Effector memory CD8-positive, alpha-beta T cell (primary cell): ENCODE results near the gene CAMSAP3.

ENCODE experiments used
- ATAC-seq: fragments of 150-1000 bp; cut with Tn5 transposase; replicated peaks from 2 replicates; pipeline ENCODE4 v1.10.0; 2021; ENCODE audit warnings: mild to moderate bottlenecking, moderate library complexity
- DNase-seq, 3 experiments: peaks; one replicate each; pipeline ENCODE4 v3.0.0; 2021
- H3K27ac Mint-ChIP-seq, 2 donors: one replicate each; pipeline ENCODE4 v1.8.0; 2022; ENCODE audit warnings: mild to moderate bottlenecking in 2 of 2, mixed read lengths in 2 of 2, moderate library complexity in 2 of 2
- H3K27me3 Mint-ChIP-seq, 2 donors: one replicate each; pipeline ENCODE4 v1.8.0; 2022; ENCODE audit warnings: mixed read lengths in 2 of 2
- H3K36me3 Mint-ChIP-seq: one replicate; pipeline ENCODE4 v1.8.0; 2022; ENCODE audit warnings: mild to moderate bottlenecking, moderate library complexity, mixed read lengths; ENCODE audit not compliant: insufficient read depth
- H3K4me1 Mint-ChIP-seq, 2 donors: one replicate each; pipeline ENCODE4 v1.8.0; 2022; ENCODE audit warnings: low read depth in 2 of 2, mixed read lengths in 2 of 2
- H3K4me3 Mint-ChIP-seq, 2 donors: one replicate each; pipeline ENCODE4 v1.8.0; 2022; ENCODE audit warnings: mild to moderate bottlenecking in 2 of 2, mixed read lengths in 2 of 2, moderate library complexity in 2 of 2
- H3K9me3 Mint-ChIP-seq, 2 donors: one replicate each; pipeline ENCODE4 v1.8.0; 2022; ENCODE audit warnings: mixed read lengths in 2 of 2

CAMSAP3 gene

GRCh38 chr19:7596211-7596937, 711 bp downstream of the CAMSAP3 start:
- Mint-ChIP-seq H3K9me3 (no peaks in the 10 kb centered on the region), H3K4me1 (peaks cover 4 to 5% of the 10 kb centered on the region in 2 donors), H3K27me3 (peaks cover 54 to 63% of the 10 kb centered on the region in 2 donors), H3K27ac (no peak overlapping the region), H3K4me3 (peak overlapping the region; percentile 73 to 78), H3K36me3 (peaks cover 3% of the 10 kb centered on the region)
- no peak for DNase-seq
- peak; percentile 29 for ATAC-seq

- Mint-ChIP-seq H3K4me3 (no peak overlapping the region), H3K9me3 (no peaks in the 10 kb centered on the region), H3K36me3 (peaks cover 3% of the 10 kb centered on the region), H3K27ac (no peak overlapping the region), H3K4me1 (peaks cover 4 to 5% of the 10 kb centered on the region in 2 donors), H3K27me3 (peaks cover 59 to 69% of the 10 kb centered on the region in 2 donors)
- no peak for ATAC-seq
- no peak for DNase-seq
Measured at GRCh38 chr19:7597689-7598088, 2.0 kb downstream of the CAMSAP3 start.

- Mint-ChIP-seq H3K27ac (no peak overlapping the region), H3K4me1 (peaks cover 4 to 5% of the 10 kb centered on the region in 2 donors), H3K9me3 (no peaks in the 10 kb centered on the region), H3K4me3 (no peak overlapping the region), H3K36me3 (peaks cover 3% of the 10 kb centered on the region), H3K27me3 (peaks cover 56 to 67% of the 10 kb centered on the region in 2 donors)
- no peak for DNase-seq
- ATAC-seq = no peak
Measured at GRCh38 chr19:7598180-7598579, 2.5 kb downstream of the CAMSAP3 start.

GRCh38 chr19:7600721-7601120, 5.1 kb downstream of the CAMSAP3 start:
- Mint-ChIP-seq H3K27ac (no peak overlapping the region), H3K9me3 (peaks cover 0 to under 1% of the 10 kb centered on the region in 2 donors), H3K36me3 (peaks cover 3% of the 10 kb centered on the region), H3K27me3 (peaks cover 54 to 64% of the 10 kb centered on the region in 2 donors), H3K4me1 (peaks cover 0 to 7% of the 10 kb centered on the region in 2 donors), H3K4me3 (no peak overlapping the region)
- ATAC-seq (no peak), DNase-seq (no peak)

GRCh38 chr19:7602240-7602934, 6.7 kb downstream of the CAMSAP3 start:
- H3K27ac Mint-ChIP-seq = no peak overlapping the region
- ATAC-seq = no peak
- peaks cover 0 to 1% of the 10 kb centered on the region in 2 donors for H3K9me3 Mint-ChIP-seq
- peaks cover 0 to 3% of the 10 kb centered on the region in 2 donors for H3K4me1 Mint-ChIP-seq
- no peak overlapping the region for H3K4me3 Mint-ChIP-seq
- no peak for DNase-seq
- H3K27me3 Mint-ChIP-seq = peaks cover 49 to 65% of the 10 kb centered on the region in 2 donors
- peaks cover 3% of the 10 kb centered on the region for H3K36me3 Mint-ChIP-seq

GRCh38 chr19:7602935-7603497, 7.4 kb downstream of the CAMSAP3 start:
- Mint-ChIP-seq H3K27me3 (peaks cover 42 to 59% of the 10 kb centered on the region in 2 donors), H3K27ac (no peak overlapping the region), H3K4me3 (no peak overlapping the region), H3K36me3 (peaks cover 1% of the 10 kb centered on the region), H3K9me3 (peaks cover 0 to 1% of the 10 kb centered on the region in 2 donors), H3K4me1 (peaks cover 0 to 3% of the 10 kb centered on the region in 2 donors)
- DNase-seq (no peak), ATAC-seq (no peak)

- Mint-ChIP-seq H3K4me3 (no peak overlapping the region), H3K9me3 (peaks cover 0 to 1% of the 10 kb centered on the region in 2 donors), H3K27me3 (peaks cover 33 to 50% of the 10 kb centered on the region in 2 donors), H3K36me3 (no peaks in the 10 kb centered on the region), H3K27ac (no peak overlapping the region), H3K4me1 (peaks cover 0 to 3% of the 10 kb centered on the region in 2 donors)
- DNase-seq (no peak), ATAC-seq (no peak)
Measured at GRCh38 chr19:7603919-7604318, 8.3 kb downstream of the CAMSAP3 start.

GRCh38 chr19:7605490-7606222, 10.0 kb downstream of the CAMSAP3 start:
- peak; percentile 48 for ATAC-seq
- Mint-ChIP-seq H3K27ac (no peak overlapping the region), H3K27me3 (peaks cover 32 to 47% of the 10 kb centered on the region in 2 donors), H3K4me1 (peaks cover 0 to 3% of the 10 kb centered on the region in 2 donors), H3K36me3 (no peaks in the 10 kb centered on the region), H3K4me3 (no peak overlapping the region), H3K9me3 (peaks cover 0 to 1% of the 10 kb centered on the region in 2 donors)
- DNase-seq = peak in 1 of 3 experiments; percentile 21

- no peak for ATAC-seq
- Mint-ChIP-seq H3K4me3 (no peak overlapping the region), H3K27me3 (peaks cover 32 to 47% of the 10 kb centered on the region in 2 donors), H3K36me3 (no peaks in the 10 kb centered on the region), H3K4me1 (peaks cover 0 to 3% of the 10 kb centered on the region in 2 donors), H3K9me3 (peaks cover 0 to 1% of the 10 kb centered on the region in 2 donors), H3K27ac (no peak overlapping the region)
- DNase-seq = no peak
Measured at GRCh38 chr19:7606289-7606688, 10.6 kb downstream of the CAMSAP3 start.

GRCh38 chr19:7607212-7607873, 11.7 kb downstream of the CAMSAP3 start:
- H3K4me3 Mint-ChIP-seq = no peak overlapping the region
- ATAC-seq (no peak), DNase-seq (no peak)
- no peak overlapping the region for H3K27ac Mint-ChIP-seq
- peaks cover 28 to 39% of the 10 kb centered on the region in 2 donors for H3K27me3 Mint-ChIP-seq
- H3K36me3 Mint-ChIP-seq = no peaks in the 10 kb centered on the region
- peaks cover 0 to 1% of the 10 kb centered on the region in 2 donors for H3K9me3 Mint-ChIP-seq
- H3K4me1 Mint-ChIP-seq = peaks cover 0 to 3% of the 10 kb centered on the region in 2 donors

- H3K27me3 Mint-ChIP-seq = peaks cover 22 to 33% of the 10 kb centered on the region in 2 donors
- no peak overlapping the region for H3K4me3 Mint-ChIP-seq
- no peak overlapping the region for H3K27ac Mint-ChIP-seq
- DNase-seq (no peak), ATAC-seq (no peak)
- H3K9me3 Mint-ChIP-seq = peaks cover 0 to 1% of the 10 kb centered on the region in 2 donors
- peaks cover 0 to 3% of the 10 kb centered on the region in 2 donors for H3K4me1 Mint-ChIP-seq
- no peaks in the 10 kb centered on the region for H3K36me3 Mint-ChIP-seq
Measured at GRCh38 chr19:7607874-7608560, 12.4 kb downstream of the CAMSAP3 start.

- Mint-ChIP-seq H3K27me3 (peaks cover 2 to 12% of the 10 kb centered on the region in 2 donors), H3K27ac (no peak overlapping the region), H3K9me3 (peaks cover 0 to 1% of the 10 kb centered on the region in 2 donors), H3K4me1 (no peaks in the 10 kb centered on the region), H3K4me3 (no peak overlapping the region), H3K36me3 (no peaks in the 10 kb centered on the region)
- ATAC-seq = no peak
- no peak for DNase-seq
Measured at GRCh38 chr19:7610491-7611240, 15.0 kb downstream of the CAMSAP3 start.
